DND-41 (cell line): ENCODE data around the gene PLEKHA7.

Experiments used
- ATAC-seq: fragments of 200-7000 bp; cut with Tn5 transposase; 3 replicates; pipeline ENCODE4 v1.9.1; 2021; ENCODE audit warnings: low read depth; ENCODE audit not compliant: insufficient read depth
- DNase-seq: peaks from one replicate; pipeline ENCODE4 v3.0.0-alpha.2; 2020
- H2AFZ ChIP-seq: 2 replicates; pipeline ENCODE4 v1.6.0; 2012; ENCODE audit warnings: low read depth, low read length
- H3K27ac ChIP-seq: 2 replicates; pipeline ENCODE4 v1.5.1; 2012; ENCODE audit warnings: low read length, inconsistent platforms
- H3K27me3 ChIP-seq: fragments of 200-600 bp; sonication (generic); 2 replicates; pipeline ENCODE4 v1.6.0; 2012; ENCODE audit warnings: low read length, mild to moderate bottlenecking, inconsistent platforms; ENCODE audit not compliant: insufficient read depth, poor library complexity
- H3K36me3 ChIP-seq: 2 replicates; pipeline ENCODE4 v1.5.1; 2012; ENCODE audit warnings: low read length, inconsistent platforms; ENCODE audit not compliant: insufficient read depth
- H3K4me1 ChIP-seq: 2 replicates; pipeline ENCODE4 v1.5.1; 2012; ENCODE audit warnings: mild to moderate bottlenecking, low read length; ENCODE audit not compliant: insufficient read depth
- H3K4me2 ChIP-seq: 2 replicates; pipeline ENCODE4 v1.6.0; 2012; ENCODE audit warnings: mild to moderate bottlenecking, moderate library complexity, low read length, inconsistent platforms; ENCODE audit not compliant: insufficient read depth
- H3K4me3 ChIP-seq, 2 experiments: fragments of 200-600 bp in 1 of 2; shearing (Covaris generic) in 1 of 2; 2 replicates each; pipeline ENCODE4 v1.5.1; 2012 to 2016; ENCODE audit warnings: inconsistent platforms in 2 of 2, low read length in 2 of 2, mild to moderate bottlenecking in 2 of 2, low read depth in 1 of 2, moderate library complexity in 1 of 2
- H3K79me2 ChIP-seq: 2 replicates; pipeline ENCODE4 v1.6.0; 2012; ENCODE audit warnings: low read length, inconsistent platforms; ENCODE audit not compliant: insufficient read depth
- H3K9ac ChIP-seq: 2 replicates; pipeline ENCODE4 v1.6.0; 2012; ENCODE audit warnings: low read depth, mild to moderate bottlenecking, inconsistent platforms, low read length, moderate library complexity
- H3K9me3 ChIP-seq: 2 replicates; pipeline ENCODE4 v1.5.1; 2012; ENCODE audit warnings: low read length, moderate library complexity, mild to moderate bottlenecking, inconsistent platforms; ENCODE audit not compliant: insufficient read depth, severe bottlenecking
- H4K20me1 ChIP-seq: 2 replicates; pipeline ENCODE4 v1.6.0; 2012; ENCODE audit warnings: low read length; ENCODE audit not compliant: insufficient read depth
- EZH2 ChIP-seq: IDR thresholded peaks from 3 replicates; pipeline ENCODE4 v1.6.1; 2012; ENCODE audit warnings: borderline replicate concordance, low read depth, mild to moderate bottlenecking, moderate library complexity, low read length, inconsistent platforms; ENCODE audit not compliant: severe bottlenecking
- TF ChIP-seq, protein P1 (sequence below): IDR thresholded peaks from 2 replicates; pipeline ENCODE4 v1.5.1; 2012; ENCODE audit warnings: borderline replicate concordance, low read length, moderate library complexity, mild to moderate bottlenecking; ENCODE audit not compliant: poor library complexity, severe bottlenecking; ENCODE audit errors: extremely low read depth

PLEKHA7 gene

DNA sequence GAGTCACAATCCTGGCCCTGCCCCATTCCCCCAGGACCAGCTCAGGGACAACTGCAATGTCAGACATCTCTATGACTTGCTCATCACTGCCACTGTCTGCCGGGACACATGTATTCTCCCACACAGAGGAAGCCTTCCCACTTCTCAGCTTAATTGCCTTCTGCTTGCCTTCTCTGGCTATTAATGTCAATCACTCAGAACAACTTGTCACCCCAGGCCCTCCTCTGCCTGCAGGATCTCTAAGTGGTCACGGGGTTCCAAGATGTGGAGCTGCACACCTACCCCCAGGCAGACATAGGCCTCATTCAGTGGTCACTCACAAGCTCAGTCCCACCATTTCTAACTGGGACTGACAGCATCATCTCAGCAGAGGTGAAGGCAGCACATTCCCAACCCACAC is 15.1 kb downstream of the PLEKHA7 start:
- ATAC-seq (no peak), DNase-seq (no peak)
- H2AFZ ChIP-seq, result no peak overlapping the region
- no peak overlapping the region for H3K9ac ChIP-seq
- no peaks in the 10 kb centered on the region for H3K79me2 ChIP-seq
- peaks cover 7% of the 10 kb centered on the region for H3K27me3 ChIP-seq
- H3K9me3 ChIP-seq, result no peaks in the 10 kb centered on the region
- no peak overlapping the region for H3K4me3 ChIP-seq
- no peak overlapping the region for H3K4me2 ChIP-seq
- no peaks in the 10 kb centered on the region for H3K36me3 ChIP-seq
- TF ChIP-seq, protein P1, sequence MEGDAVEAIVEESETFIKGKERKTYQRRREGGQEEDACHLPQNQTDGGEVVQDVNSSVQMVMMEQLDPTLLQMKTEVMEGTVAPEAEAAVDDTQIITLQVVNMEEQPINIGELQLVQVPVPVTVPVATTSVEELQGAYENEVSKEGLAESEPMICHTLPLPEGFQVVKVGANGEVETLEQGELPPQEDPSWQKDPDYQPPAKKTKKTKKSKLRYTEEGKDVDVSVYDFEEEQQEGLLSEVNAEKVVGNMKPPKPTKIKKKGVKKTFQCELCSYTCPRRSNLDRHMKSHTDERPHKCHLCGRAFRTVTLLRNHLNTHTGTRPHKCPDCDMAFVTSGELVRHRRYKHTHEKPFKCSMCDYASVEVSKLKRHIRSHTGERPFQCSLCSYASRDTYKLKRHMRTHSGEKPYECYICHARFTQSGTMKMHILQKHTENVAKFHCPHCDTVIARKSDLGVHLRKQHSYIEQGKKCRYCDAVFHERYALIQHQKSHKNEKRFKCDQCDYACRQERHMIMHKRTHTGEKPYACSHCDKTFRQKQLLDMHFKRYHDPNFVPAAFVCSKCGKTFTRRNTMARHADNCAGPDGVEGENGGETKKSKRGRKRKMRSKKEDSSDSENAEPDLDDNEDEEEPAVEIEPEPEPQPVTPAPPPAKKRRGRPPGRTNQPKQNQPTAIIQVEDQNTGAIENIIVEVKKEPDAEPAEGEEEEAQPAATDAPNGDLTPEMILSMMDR, result no peak
- no peak for TF ChIP-seq EZH2
- H4K20me1 ChIP-seq, result no peaks in the 10 kb centered on the region
- no peak overlapping the region for H3K27ac ChIP-seq
- H3K4me1 ChIP-seq, result no peaks in the 10 kb centered on the region

DNA sequence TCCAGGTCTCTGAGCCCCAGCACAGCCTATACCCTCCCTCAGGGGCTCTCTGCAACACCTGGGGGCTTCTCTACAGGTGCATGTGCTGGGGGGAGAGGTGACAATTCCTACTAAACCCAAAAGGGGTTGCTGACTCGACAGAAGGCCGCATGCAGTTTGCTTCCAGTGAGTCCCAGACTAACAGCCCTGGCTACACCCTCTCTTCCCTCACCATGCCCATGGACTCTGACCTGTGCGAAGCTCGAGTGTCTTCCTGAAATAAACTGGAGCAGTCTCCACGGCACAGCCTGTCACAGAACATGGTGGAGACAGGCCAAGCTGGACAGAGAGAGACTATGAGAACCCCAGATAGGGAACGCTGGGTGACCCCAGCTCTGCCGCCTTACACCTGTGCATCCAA is 16.6 kb downstream of the PLEKHA7 start:
- Histone ChIP-seq H4K20me1 (no peaks in the 10 kb centered on the region), H3K9ac (no peak overlapping the region), H3K36me3 (no peaks in the 10 kb centered on the region), H3K4me1 (no peaks in the 10 kb centered on the region), H3K27me3 (peaks cover 10% of the 10 kb centered on the region), H3K27ac (no peak overlapping the region), H3K4me2 (no peak overlapping the region), H3K79me2 (no peaks in the 10 kb centered on the region), H2AFZ (no peak overlapping the region), H3K9me3 (no peaks in the 10 kb centered on the region), H3K4me3 (no peak overlapping the region)
- TF ChIP-seq EZH2, result no peak
- TF ChIP-seq, protein P1, result no peak
- ATAC-seq (no peak), DNase-seq (no peak)

- H3K79me2 ChIP-seq, result no peaks in the 10 kb centered on the region
- ATAC-seq (no peak), DNase-seq (no peak)
- H3K36me3 ChIP-seq, result no peaks in the 10 kb centered on the region
- no peaks in the 10 kb centered on the region for H3K4me1 ChIP-seq
- peaks cover 7% of the 10 kb centered on the region for H3K27me3 ChIP-seq
- no peaks in the 10 kb centered on the region for H4K20me1 ChIP-seq
- no peak overlapping the region for H3K4me2 ChIP-seq
- H2AFZ ChIP-seq, result no peak overlapping the region
- H3K9ac ChIP-seq, result no peak overlapping the region
- H3K9me3 ChIP-seq, result no peaks in the 10 kb centered on the region
- TF ChIP-seq, protein P1, result no peak
- TF ChIP-seq EZH2, result no peak
- H3K4me3 ChIP-seq, result no peak overlapping the region
- H3K27ac ChIP-seq, result no peak overlapping the region
Observed at GRCh38 chr11:16993495-16993894, 20.7 kb downstream of the PLEKHA7 start.

- H3K36me3 ChIP-seq, result no peaks in the 10 kb centered on the region
- H3K4me2 ChIP-seq, result no peak overlapping the region
- H3K27ac ChIP-seq, result no peak overlapping the region
- no peak overlapping the region for H3K4me3 ChIP-seq
- H2AFZ ChIP-seq, result no peak overlapping the region
- H3K4me1 ChIP-seq, result no peaks in the 10 kb centered on the region
- no peak overlapping the region for H3K9ac ChIP-seq
- DNase-seq (no peak), ATAC-seq (no peak)
- TF ChIP-seq EZH2, result no peak
- TF ChIP-seq, protein P1, result no peak
- H4K20me1 ChIP-seq, result no peaks in the 10 kb centered on the region
- H3K27me3 ChIP-seq, result peaks cover 7% of the 10 kb centered on the region
- no peaks in the 10 kb centered on the region for H3K9me3 ChIP-seq
- no peaks in the 10 kb centered on the region for H3K79me2 ChIP-seq
Observed at GRCh38 chr11:16992846-16993245, 21.4 kb downstream of the PLEKHA7 start.
